Activated B cell treated with CpG ODN at 0.5 μM for 24 hours (primary cell): ENCODE measurements around the gene FREY1. TPM values are rescaled to one million over a fixed set of nuclear protein-coding genes. Genes with fewer than 3 reads are reported as not detected.

Source experiments
- ATAC-seq: fragments of 200-7000 bp; cut with Tn5 transposase; one replicate; pipeline ENCODE4 v1.10.0; 2021; ENCODE audit warnings: low read depth, mild to moderate bottlenecking, moderate library complexity
- CTCF ChIA-PET: fragments of 350-600 bp; sonication (Branson Sonifier 250); formaldehyde crosslinking; loops from one replicate; lab custom pipeline; 2021; ENCODE audit warnings: antibody characterized with exemption; lab: Charles Lee
- POLR2A ChIA-PET: fragments of 350-600 bp; sonication (Branson Sonifier 250); formaldehyde crosslinking; loops from one replicate; lab custom pipeline; 2021; ENCODE audit warnings: antibody characterized with exemption; lab: Charles Lee
- DNase-seq: peaks from one replicate; pipeline ENCODE4 v3.0.0; 2022
- H3K27ac Mint-ChIP-seq: one replicate; pipeline ENCODE4 v1.8.0; 2020; ENCODE audit warnings: mixed read lengths
- H3K27me3 Mint-ChIP-seq: one replicate; pipeline ENCODE4 v1.8.0; 2021; ENCODE audit warnings: mixed read lengths
- H3K36me3 Mint-ChIP-seq: one replicate; pipeline ENCODE4 v1.8.0; 2021; ENCODE audit warnings: low read depth, mixed read lengths
- H3K4me1 Mint-ChIP-seq: one replicate; pipeline ENCODE4 v1.8.0; 2021; ENCODE audit warnings: mixed read lengths
- H3K4me3 Mint-ChIP-seq: one replicate; pipeline ENCODE4 v1.8.0; 2020; ENCODE audit warnings: mild to moderate bottlenecking, mixed read lengths
- H3K9me3 Mint-ChIP-seq: one replicate; pipeline ENCODE4 v1.8.0; 2020; ENCODE audit warnings: mixed read lengths
- intact Hi-C: fragments of 100-400 bp; cut with micrococcal nuclease; formaldehyde crosslinking; loops from one replicate; pipeline ENCODE4 v1.15.1; 2024
- total RNA-seq: library from RNA; stranded (reverse); gene quantifications from 2 replicates; pipeline ENCODE4 v1.2.3, GENCODE V29; 2022
- TF ChIP-seq, protein P1 (sequence below): fragments of 200-600 bp; IDR thresholded peaks from one replicate; pipeline ENCODE4 v1.8.0; 2022; ENCODE audit warnings: antibody characterized with exemption, mild to moderate bottlenecking

Gene FREY1
- total RNA-seq, 1 donor from 2014 or later: 4.6 TPM

DNA sequence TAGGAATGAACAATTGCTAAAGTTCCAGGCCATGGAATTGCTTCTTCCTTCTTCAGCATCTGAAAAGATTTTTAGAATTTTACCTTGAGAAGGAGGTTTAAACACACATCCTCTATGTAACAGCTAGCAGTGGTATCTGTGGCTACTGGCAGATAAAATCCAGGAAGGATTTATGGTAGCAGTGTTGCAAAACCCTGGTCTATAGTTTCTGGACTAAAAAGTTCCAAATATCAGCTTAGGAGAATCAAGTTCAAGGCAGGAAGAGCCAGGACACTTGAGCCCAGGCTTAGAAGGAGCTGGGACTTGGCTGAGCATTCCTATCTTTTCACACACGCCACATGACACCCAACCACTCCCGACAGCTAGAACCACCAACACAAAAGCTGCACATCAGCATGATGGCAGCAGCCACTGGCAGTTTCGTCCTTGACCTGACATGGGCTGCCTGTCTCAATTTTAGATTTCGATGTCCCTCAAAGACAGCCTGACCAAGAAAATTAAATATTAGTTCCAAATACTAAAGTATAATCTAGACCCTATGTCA, 29.5 kb upstream of the FREY1 start:
- POLR2A ChIA-PET: interaction anchor here (0.8 to 14.9 kb wide), 6 partner anchors 11 to 184 kb away, joined by 3 to 263 read pairs (median 16); partner anchors contain the start of genes CRY2 and PEX16
- H3K4me1 Mint-ChIP-seq: peaks cover 85% of the 10 kb centered on the region
- peak overlapping the region; percentile 65 for H3K27ac Mint-ChIP-seq
- no peak for DNase-seq
- no peak overlapping the region for H3K4me3 Mint-ChIP-seq
- intact Hi-C loops: loop anchor here (10.0 kb wide), 1 partner anchor 768 kb away; the partner anchor contains the start of genes ARHGAP1 and ZNF408
- H3K36me3 Mint-ChIP-seq: peaks cover 32% of the 10 kb centered on the region
- H3K27me3 Mint-ChIP-seq: no peaks in the 10 kb centered on the region
- no peak for ATAC-seq
- TF ChIP-seq, protein P1, sequence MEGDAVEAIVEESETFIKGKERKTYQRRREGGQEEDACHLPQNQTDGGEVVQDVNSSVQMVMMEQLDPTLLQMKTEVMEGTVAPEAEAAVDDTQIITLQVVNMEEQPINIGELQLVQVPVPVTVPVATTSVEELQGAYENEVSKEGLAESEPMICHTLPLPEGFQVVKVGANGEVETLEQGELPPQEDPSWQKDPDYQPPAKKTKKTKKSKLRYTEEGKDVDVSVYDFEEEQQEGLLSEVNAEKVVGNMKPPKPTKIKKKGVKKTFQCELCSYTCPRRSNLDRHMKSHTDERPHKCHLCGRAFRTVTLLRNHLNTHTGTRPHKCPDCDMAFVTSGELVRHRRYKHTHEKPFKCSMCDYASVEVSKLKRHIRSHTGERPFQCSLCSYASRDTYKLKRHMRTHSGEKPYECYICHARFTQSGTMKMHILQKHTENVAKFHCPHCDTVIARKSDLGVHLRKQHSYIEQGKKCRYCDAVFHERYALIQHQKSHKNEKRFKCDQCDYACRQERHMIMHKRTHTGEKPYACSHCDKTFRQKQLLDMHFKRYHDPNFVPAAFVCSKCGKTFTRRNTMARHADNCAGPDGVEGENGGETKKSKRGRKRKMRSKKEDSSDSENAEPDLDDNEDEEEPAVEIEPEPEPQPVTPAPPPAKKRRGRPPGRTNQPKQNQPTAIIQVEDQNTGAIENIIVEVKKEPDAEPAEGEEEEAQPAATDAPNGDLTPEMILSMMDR: no peak
- no peaks in the 10 kb centered on the region for H3K9me3 Mint-ChIP-seq
- CTCF ChIA-PET: interaction anchor here (1.9 to 2.5 kb wide), 3 partner anchors 12 to 63 kb away, joined by 6 to 13 read pairs (median 12); no protein-coding TSS in a partner anchor

GRCh38 chr11:45935349-45936064, 28.4 kb upstream of the FREY1 start:
- intact Hi-C loops: loop anchor here (1.0 to 10.0 kb wide), 2 partner anchors 88 to 769 kb away; partner anchors contain the start of genes ARHGAP1, CRY2 and ZNF408
- DNase-seq (no peak), ATAC-seq (peak; percentile 38)
- Mint-ChIP-seq H3K4me3 (peak overlapping the region; percentile 60), H3K4me1 (peaks cover 94% of the 10 kb centered on the region), H3K36me3 (peaks cover 32% of the 10 kb centered on the region), H3K27ac (peak overlapping the region; percentile 97), H3K9me3 (no peaks in the 10 kb centered on the region), H3K27me3 (no peaks in the 10 kb centered on the region)
- ChIA-PET POLR2A (interaction anchor here (0.6 to 14.9 kb wide), 11 partner anchors 10 to 1105 kb away, joined by 3 to 263 read pairs (median 7); partner anchors contain the start of genes ARHGAP1, CRY2, PEX16 and ZNF408), CTCF (interaction anchor here (0.6 to 2.5 kb wide), 4 partner anchors 11 to 62 kb away, joined by 3 to 13 read pairs (median 9); no protein-coding TSS in a partner anchor)
- TF ChIP-seq, protein P1: no peak

GRCh38 chr11:45934580-45935318, 27.7 kb upstream of the FREY1 start:
- CTCF ChIA-PET: interaction anchor here (1.0 to 2.5 kb wide), 5 partner anchors 11 to 72 kb away, joined by 3 to 13 read pairs (median 8); no protein-coding TSS in a partner anchor
- TF ChIP-seq, protein P1: no peak
- Mint-ChIP-seq H3K27me3 (no peaks in the 10 kb centered on the region), H3K4me3 (peak overlapping the region; percentile 60), H3K9me3 (no peaks in the 10 kb centered on the region), H3K27ac (peak overlapping the region; percentile 97), H3K36me3 (peaks cover 36% of the 10 kb centered on the region), H3K4me1 (peaks cover 98% of the 10 kb centered on the region)
- intact Hi-C loops: loop anchor here (1.0 to 10.0 kb wide), 4 partner anchors 87 to 1367 kb away; partner anchors contain the start of genes ARHGAP1, CD82, CRY2 and SLC35C1
- DNase-seq: no peak
- POLR2A ChIA-PET: interaction anchor here (0.7 to 14.9 kb wide), 6 partner anchors 9 to 1104 kb away, joined by 4 to 263 read pairs (median 18); partner anchors contain the start of genes CRY2 and PEX16
- no peak for ATAC-seq

DNA sequence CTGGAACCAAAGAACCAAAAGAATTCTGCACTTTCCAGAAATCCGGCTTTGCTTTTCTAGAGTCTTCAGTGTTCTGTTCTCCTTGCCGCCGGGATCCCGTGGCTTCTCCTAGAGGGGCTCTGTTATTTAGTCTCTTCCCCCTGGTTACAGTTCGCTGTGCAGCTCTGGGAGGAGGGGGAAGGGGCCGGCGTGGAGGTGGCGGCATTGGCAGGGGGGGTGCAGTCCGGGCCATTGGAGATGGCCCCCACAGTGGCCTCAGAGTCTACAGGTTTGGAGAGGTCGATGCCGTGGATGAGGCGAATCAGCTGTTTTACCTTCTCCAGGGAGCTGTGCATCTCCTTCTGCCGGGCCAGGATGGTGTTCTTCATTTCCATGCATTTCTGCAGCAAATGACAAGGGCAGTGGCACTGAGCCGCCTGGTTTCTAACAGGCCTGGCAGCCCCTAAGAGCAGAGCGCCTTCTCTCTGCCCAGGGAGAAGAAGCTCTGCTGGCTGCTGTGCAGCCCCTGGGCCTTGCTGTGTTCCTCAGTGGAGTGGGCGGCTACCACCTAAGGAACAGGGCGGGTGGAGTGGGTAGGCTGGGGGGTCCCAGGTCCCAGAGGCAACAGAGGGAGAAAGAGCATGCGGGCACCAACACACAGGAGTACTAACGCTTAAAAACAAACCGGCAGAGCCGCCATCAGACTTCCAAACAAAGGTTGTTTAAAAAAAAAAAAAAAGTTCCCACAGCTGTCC, 26.9 kb upstream of the FREY1 start:
- Mint-ChIP-seq H3K4me1 (peaks cover 97% of the 10 kb centered on the region), H3K27ac (peak overlapping the region; percentile 97), H3K9me3 (no peaks in the 10 kb centered on the region), H3K36me3 (peaks cover 36% of the 10 kb centered on the region), H3K4me3 (peak overlapping the region; percentile 94), H3K27me3 (no peaks in the 10 kb centered on the region)
- POLR2A ChIA-PET: interaction anchor here (2.1 to 14.9 kb wide), 3 partner anchors 11 to 87 kb away, joined by 11 to 263 read pairs (median 22); partner anchors contain the start of genes CRY2 and PEX16
- DNase-seq: no peak
- TF ChIP-seq, protein P1: no peak
- CTCF ChIA-PET: interaction anchor here (1.0 to 2.5 kb wide), 3 partner anchors 10 to 73 kb away, joined by 3 to 12 read pairs (median 8); no protein-coding TSS in a partner anchor
- intact Hi-C loops: loop anchor here (1.0 to 10.0 kb wide), 4 partner anchors 11 to 1367 kb away; partner anchors contain the start of genes ARHGAP1, CD82, SLC35C1 and ZNF408
- no peak for ATAC-seq
